NB4 (cell line): ENCODE data around the gene GLRA3.

Experiments
- CTCF ChIP-seq: IDR thresholded peaks from one replicate; pipeline ENCODE4 v1.5.1; 2012; ENCODE audit warnings: low read depth, low read length
- TF ChIP-seq, protein P1 (sequence below): IDR thresholded peaks from 2 replicates; pipeline ENCODE4 v1.6.1; 2011; ENCODE audit warnings: low read depth, low read length

GRCh38 chr4:174873931-174874330, 44.9 kb upstream of the GLRA3 start:
- peak; percentile 25 for TF ChIP-seq CTCF
- TF ChIP-seq, protein P1, sequence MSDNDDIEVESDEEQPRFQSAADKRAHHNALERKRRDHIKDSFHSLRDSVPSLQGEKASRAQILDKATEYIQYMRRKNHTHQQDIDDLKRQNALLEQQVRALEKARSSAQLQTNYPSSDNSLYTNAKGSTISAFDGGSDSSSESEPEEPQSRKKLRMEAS = no peak
